Measurements from ENCODE around the gene API5.
"Not testable (repeated sequence)": the region's sequence is repeated elsewhere in the genome, so short reads cannot be mapped to it uniquely, and the experiment has no call there.

The API5 gene

GRCh38 chr11:43311791-43312607 lies at the start of gene API5:
Gene API5 (plus strand): TSS chr11:43311996. CDS start chr11:43312128, 132 bp downstream.
- DNase-seq = peak; percentile 96

GRCh38 chr11:43267856-43268580 lies 43.8 kb upstream of the API5 start:
- no peak for DNase-seq

DNA sequence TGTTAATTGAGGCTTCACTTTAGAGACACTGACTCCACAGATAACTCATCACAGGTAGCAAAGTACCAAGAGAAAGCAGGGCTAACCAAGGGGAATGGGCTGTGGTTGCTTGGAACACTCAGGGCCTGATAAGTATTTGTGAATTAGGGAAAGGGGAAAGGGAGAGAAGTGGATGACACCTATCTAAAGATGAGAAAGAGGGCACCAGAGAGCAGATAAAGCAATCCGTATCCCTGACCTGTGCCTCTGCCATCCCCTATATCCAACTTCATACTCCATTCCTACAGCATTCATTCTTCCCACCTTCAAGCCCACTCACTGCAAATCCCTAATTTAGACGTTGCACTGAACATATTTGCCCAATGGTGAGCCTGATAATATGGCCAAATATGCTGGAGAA lies 43.0 kb upstream of the API5 start:
- DNase-seq = no peak

DNA sequence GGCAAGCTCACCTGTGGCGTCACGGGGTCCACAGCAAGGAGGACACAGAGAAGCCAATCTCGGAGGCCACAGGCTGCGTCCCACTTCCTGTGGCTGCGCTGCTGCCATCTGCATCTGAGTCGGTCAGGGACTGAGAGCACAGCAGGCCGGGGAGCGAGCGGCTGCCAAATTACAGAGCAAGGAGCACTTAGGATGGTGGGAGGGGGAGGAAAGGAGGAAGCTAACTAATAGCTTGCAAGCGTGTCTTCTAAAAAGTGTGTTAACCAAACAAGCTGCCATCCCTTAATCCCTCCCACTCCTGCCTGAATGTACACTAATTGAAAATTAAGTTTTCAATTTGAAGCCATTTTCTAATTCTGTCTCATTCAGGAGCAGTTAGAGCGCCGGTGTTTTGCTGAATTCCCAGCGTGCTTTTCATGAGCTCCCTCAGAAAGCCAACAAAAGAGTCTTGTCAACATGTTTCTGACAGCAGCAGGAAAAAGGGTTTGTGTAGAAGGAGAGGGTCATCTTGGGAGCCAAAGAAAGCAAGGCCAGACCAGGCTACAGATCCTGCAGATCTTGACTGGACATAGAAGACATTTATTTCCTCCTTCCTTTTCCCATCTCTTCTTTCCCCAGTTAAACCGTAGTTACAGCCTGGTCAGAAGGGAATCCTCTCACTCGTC lies 42.4 kb upstream of the API5 start:
- DNase-seq = no peak

DNA sequence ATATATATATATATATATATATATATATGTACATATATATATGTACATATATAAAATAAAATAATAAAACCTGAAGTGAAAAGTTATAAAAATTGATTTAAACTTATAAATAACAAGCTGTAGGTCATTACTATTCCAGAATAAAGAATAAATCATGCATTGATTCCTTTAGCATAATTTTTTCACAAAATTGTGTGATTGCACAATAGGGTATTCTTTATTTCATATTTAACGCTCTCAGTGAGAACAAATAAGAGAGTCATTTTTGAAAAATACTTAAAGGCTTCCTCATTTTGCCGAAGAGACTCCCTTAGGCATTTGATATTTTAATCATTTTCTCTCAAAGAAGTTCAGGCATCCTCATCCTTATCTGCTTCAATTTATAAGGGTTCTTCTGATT lies 41.3 kb upstream of the API5 start:
- DNase-seq = no peak

DNA sequence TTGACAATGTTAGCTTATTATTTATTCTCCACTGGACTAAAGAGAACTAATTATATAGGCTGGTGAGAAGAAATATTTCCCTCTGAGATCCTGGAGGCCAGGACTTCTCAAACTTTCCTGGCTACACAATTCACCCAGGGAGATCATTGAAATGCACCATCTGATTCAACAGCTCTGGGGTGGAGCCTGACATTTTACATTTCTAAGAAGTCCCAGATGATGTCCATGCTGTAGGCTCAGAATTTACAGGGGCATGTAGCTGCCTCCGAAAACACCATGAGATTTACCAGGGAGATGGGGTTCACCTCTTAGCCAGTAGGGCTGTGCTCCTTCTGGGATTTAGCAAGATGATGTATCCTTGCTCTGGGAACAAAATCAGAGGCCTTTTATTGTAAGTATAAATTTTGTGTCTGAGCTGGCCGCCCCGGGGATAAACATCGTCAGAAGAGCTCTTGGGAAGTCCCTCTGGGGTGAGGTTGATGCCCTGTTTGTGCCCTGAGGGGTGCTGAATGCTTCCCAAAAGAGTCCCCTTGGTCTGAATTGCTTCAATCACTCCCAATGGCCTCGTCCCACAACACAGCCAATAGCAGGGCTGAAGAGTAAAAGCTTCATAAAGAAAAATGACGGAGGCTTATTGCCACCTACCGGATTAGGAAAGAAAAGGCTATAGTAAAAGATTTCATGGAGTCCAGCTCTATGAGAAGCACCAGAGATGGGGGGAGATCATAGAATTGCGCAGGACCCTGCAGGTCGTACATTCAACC lies 33.4 kb upstream of the API5 start:
- no peak for DNase-seq

- DNase-seq = peak; percentile 45
Measured at GRCh38 chr11:43282607-43283440, 29.0 kb upstream of the API5 start.

DNA sequence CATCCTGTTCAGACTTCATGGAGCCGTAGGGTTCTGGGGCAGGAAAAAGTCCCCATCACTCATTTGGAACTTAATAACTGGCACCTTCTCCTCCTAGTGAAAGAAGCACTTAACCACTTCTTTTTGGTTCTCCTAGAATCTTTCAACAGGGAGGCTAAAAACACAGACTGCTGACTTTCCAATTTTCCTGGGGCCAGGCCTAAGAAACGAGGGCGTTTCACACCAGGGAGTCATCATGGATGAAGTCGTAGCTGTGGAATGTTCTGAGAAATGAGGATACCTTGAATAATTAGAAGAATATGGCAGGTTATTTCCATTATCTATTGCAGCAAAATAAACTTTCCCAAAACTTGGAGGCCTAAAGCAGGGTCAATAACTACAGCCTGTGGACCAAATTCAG lies 26.0 kb upstream of the API5 start:
- DNase-seq = no peak

DNA sequence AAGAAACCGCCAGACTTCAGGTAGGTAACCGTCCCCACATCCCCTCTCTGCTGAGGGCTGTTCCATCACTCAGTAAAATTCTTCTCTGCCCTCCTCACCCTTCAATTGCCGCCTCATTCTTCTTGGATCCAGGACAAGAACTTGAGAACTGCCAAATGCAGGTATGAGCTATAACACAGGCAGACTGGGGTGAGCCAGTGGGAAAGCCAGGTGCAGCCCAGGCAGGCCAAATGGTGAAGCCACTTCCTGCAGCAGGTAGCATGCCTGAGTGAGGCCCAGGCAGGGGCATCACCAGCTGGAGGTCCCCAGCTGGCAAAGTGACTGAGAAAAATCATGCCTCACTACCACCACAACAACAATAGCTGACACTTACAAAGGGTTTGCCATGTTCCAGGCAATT lies 22.4 kb upstream of the API5 start:
- DNase-seq = no peak

- no peak for DNase-seq
Measured at GRCh38 chr11:43298397-43298796, 13.4 kb upstream of the API5 start.

GRCh38 chr11:43315966-43316365 lies 4.2 kb downstream of the API5 start:
- no peak for DNase-seq

DNA sequence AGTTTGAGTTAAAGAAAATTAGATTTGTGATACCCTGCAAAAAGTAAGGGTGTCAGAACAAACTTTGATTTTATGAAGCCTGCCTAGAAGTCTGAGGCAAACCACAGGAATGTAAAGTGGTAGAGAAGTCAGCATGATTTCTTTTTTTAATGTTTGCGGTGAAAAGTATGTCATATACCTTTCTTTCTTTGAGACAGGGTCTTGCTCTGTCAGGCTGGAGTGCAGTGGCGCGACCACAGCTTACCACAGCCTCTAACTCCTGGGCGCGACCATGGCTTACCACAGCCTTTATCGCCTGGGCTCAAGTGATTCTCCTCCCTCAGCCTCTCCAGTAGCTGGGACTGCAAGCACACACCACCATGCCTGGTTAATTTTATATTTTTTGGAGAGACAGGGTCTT lies 4.7 kb downstream of the API5 start:
- peak; percentile 59 for DNase-seq

DNA sequence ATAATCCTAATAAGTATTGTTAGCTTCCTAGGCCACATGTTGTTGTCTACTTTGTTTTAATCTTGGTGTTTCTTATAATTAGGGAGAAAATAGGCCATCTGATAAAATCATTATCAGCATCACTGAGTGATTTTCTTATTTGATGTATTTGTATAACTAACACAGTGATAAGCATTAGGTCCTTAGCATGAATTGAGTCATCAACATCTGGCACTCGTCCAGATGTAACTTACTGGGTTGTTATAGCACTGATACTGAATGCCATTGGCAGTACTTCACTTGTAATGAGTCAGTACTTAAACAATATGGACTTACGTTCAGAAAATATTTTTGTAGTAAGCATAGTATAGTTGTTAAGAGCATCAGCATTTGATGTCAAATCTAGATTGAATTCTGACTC lies 16.2 kb downstream of the API5 start:
- DNase-seq = no peak

DNA sequence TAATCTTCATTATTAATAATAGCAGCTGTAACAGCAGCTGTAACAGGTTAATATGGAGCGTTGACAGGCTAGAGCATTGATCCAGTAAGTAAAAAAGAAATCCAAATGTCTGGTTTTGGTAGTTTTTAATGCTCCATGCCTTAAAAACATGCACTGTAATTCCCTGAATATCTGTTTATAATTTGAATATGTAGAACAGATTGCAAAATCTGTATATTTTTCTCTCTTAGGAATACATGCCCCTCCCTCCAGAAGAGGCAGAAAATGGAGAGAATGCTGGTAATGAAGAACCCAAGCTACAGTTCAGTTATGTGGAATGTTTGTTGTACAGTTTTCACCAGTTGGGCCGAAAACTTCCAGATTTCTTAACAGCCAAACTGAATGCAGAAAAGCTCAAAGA lies 16.7 kb downstream of the API5 start:
- no peak for DNase-seq

DNA sequence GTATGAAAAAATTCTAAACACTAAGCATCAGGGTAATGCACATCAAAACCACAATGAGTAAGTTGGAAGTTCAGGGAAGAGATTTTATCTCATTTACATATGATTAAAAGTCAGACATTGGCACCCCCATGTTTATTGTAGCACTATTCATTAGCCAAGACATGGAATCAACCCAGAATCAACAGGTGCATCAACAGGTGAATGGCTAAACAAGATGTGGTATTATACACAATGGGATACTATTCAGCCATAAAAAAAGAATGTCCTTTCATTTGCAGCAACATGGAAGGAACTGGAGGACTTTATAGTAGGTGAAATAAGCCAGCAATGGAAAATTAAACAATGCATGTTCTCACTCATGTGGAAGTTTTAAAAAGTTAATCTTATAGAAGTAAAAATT lies 29.4 kb downstream of the API5 start:
- no peak for DNase-seq

DNA sequence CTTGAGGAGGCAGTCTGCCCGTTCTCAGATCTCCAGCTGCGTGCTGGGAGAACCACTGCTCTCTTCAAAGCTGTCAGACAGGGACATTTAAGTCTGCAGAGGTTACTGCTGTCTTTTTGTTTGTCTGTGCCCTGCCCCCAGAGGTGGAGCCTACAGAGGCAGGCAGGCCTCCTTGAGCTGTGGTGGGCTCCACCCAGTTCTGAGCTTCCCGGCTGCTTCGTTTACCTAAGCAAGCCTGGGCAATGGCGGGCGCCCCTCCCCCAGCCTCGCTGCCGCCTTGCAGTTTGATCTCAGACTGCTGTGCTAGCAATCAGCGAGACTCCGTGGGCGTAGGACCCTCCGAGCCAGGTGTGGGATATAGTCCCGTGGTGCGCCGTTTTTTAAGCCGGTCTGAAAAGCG lies 39.6 kb downstream of the API5 start:
- DNase-seq = not testable (repeated sequence)

- no peak for DNase-seq
Measured at GRCh38 chr11:43354311-43354710, 42.5 kb downstream of the API5 start.

GRCh38 chr11:43356336-43356735 lies 44.5 kb downstream of the API5 start:
- no peak for DNase-seq

DNA sequence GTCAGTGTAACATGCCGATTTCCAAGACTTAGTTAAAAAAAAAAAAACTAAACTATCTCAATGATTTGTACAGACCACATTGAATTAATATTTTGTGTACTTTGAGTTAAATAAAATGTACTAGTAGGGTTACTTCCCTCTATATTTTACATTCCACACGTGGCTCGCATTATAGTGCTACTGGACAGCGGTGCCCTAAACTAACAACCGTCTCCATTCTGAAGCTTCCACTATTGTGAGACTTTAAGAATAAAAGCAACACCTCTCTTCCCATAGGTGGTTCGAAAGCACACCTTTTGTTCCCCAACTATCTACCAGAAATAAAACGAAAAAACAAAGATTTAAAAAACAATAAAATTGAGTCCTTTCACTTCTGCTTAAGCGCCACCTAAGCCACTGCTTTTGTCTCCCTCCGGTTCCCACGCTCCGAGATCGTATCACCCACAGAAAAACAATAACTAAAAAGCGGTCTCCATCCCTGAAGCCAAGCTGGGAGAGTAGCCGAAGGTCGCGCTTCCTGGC lies 46.5 kb downstream of the API5 start:
- DNase-seq = no peak

- DNase-seq = peak; percentile 97
Measured at GRCh38 chr11:43358801-43359421, 47.1 kb downstream of the API5 start, which contains the start of gene TTC17. Gene TTC17 (plus strand): TSS chr11:43358920. CDS start chr11:43358955, 35 bp downstream.

GRCh38 chr11:43359422-43359818 lies 47.6 kb downstream of the API5 start:
- peak; percentile 60 for DNase-seq
